Skeletal muscle tissue (tissue), 4 donors: ENCODE measurements around the gene RNF166. TPM values are rescaled to one million over a fixed set of nuclear protein-coding genes. Genes with fewer than 3 reads are reported as not detected.

Experiments used
- H3K27ac ChIP-seq: one replicate; pipeline ENCODE4 v1.7.0; 2013; ENCODE audit warnings: mild to moderate bottlenecking, low read depth, low read length, inconsistent platforms
- H3K27me3 ChIP-seq, 3 donors: one replicate each; pipeline ENCODE4 v1.7.0; 2013; ENCODE audit warnings: low read length in 3 of 3; ENCODE audit not compliant: control insufficient read depth in 3 of 3, insufficient read depth in 3 of 3
- H3K36me3 ChIP-seq, 3 donors: one replicate each; pipeline ENCODE4 v1.7.0; 2013; ENCODE audit warnings: low read length in 3 of 3; ENCODE audit not compliant: control insufficient read depth in 3 of 3, insufficient read depth in 3 of 3
- H3K4me1 ChIP-seq, 3 donors: one replicate each; pipeline ENCODE4 v1.7.0; 2013; ENCODE audit warnings: low read length in 3 of 3, mild to moderate bottlenecking in 3 of 3; ENCODE audit not compliant: control insufficient read depth in 3 of 3, insufficient read depth in 3 of 3
- H3K4me3 ChIP-seq, 3 donors: one replicate each; pipeline ENCODE4 v1.7.0; 2013; ENCODE audit warnings: low read length in 3 of 3
- H3K9ac ChIP-seq, 3 donors: one replicate each; pipeline ENCODE4 v1.7.0; 2013; ENCODE audit warnings: low read length in 3 of 3, mild to moderate bottlenecking in 3 of 3, moderate library complexity in 2 of 3, low read depth in 1 of 3
- H3K9me3 ChIP-seq, 3 donors: one replicate each; pipeline ENCODE4 v1.7.0; 2013; ENCODE audit warnings: low read length in 3 of 3; ENCODE audit not compliant: control insufficient read depth in 3 of 3
- total RNA-seq: library from RNA; depleted of rRNA; stranded (reverse); fragments of >200 nt; gene quantifications from one replicate; pipeline ENCODE4 v1.2.3, GENCODE V29; 2014
- donor health status: Osteomylitis.

Gene RNF166
- total RNA-seq, 1 donor from 2014 or later, result 12.0 TPM

- no peak overlapping the region for H3K4me3 ChIP-seq
- H3K4me1 ChIP-seq, result peaks cover 4 to 15% (median 13%) of the 10 kb centered on the region in 3 donors
- no peak overlapping the region for H3K9ac ChIP-seq
- peaks cover 4 to 30% (median 13%) of the 10 kb centered on the region in 3 donors for H3K27me3 ChIP-seq
- H3K36me3 ChIP-seq, result peaks cover 0 to 6% (median 3%) of the 10 kb centered on the region in 3 donors
- H3K27ac ChIP-seq, result no peak overlapping the region
- no peaks in the 10 kb centered on the region for H3K9me3 ChIP-seq
Measured at GRCh38 chr16:88739139-88739976, 33.1 kb upstream of the RNF166 start.

- H3K4me1 ChIP-seq, result peaks cover 0 to 6% (median 5%) of the 10 kb centered on the region in 3 donors
- no peak overlapping the region for H3K4me3 ChIP-seq
- no peaks in the 10 kb centered on the region for H3K9me3 ChIP-seq
- no peak overlapping the region for H3K27ac ChIP-seq
- no peak overlapping the region for H3K9ac ChIP-seq
- H3K36me3 ChIP-seq, result peaks cover 0 to 6% (median 3%) of the 10 kb centered on the region in 3 donors
- peaks cover 0 to 21% (median 6%) of the 10 kb centered on the region in 3 donors for H3K27me3 ChIP-seq
Measured at GRCh38 chr16:88738151-88739084, 32.2 kb upstream of the RNF166 start.

GRCh38 chr16:88737298-88738150, 31.3 kb upstream of the RNF166 start:
- Histone ChIP-seq H3K4me1 (peaks cover 0 to 5% (median 5%) of the 10 kb centered on the region in 3 donors), H3K9ac (no peak overlapping the region), H3K27me3 (peaks cover 0 to 18% (median 5%) of the 10 kb centered on the region in 3 donors), H3K4me3 (no peak overlapping the region), H3K9me3 (no peaks in the 10 kb centered on the region), H3K36me3 (peaks cover 0 to 6% (median 3%) of the 10 kb centered on the region in 3 donors), H3K27ac (no peak overlapping the region)

GRCh38 chr16:88736496-88736895, 30.3 kb upstream of the RNF166 start:
- peaks cover 0 to 5% (median 5%) of the 10 kb centered on the region in 3 donors for H3K4me1 ChIP-seq
- H3K27ac ChIP-seq, result no peak overlapping the region
- peaks cover 0 to 18% (median 5%) of the 10 kb centered on the region in 3 donors for H3K27me3 ChIP-seq
- H3K36me3 ChIP-seq, result peaks cover 0 to 6% (median 3%) of the 10 kb centered on the region in 3 donors
- H3K4me3 ChIP-seq, result no peak overlapping the region
- H3K9ac ChIP-seq, result no peak overlapping the region
- H3K9me3 ChIP-seq, result no peaks in the 10 kb centered on the region

- Histone ChIP-seq H3K27ac (no peak overlapping the region), H3K4me1 (peaks cover 0 to 5% (median 5%) of the 10 kb centered on the region in 3 donors), H3K36me3 (peaks cover 0 to 7% (median 3%) of the 10 kb centered on the region in 3 donors), H3K4me3 (no peak overlapping the region), H3K9ac (no peak overlapping the region), H3K9me3 (no peaks in the 10 kb centered on the region), H3K27me3 (peaks cover 0 to 18% (median 5%) of the 10 kb centered on the region in 3 donors)
Measured at GRCh38 chr16:88736088-88736487, 29.9 kb upstream of the RNF166 start.

- Histone ChIP-seq H3K4me1 (peaks cover 0 to 5% (median 5%) of the 10 kb centered on the region in 3 donors), H3K27ac (no peak overlapping the region), H3K4me3 (no peak overlapping the region), H3K27me3 (peaks cover 0 to 13% (median 5%) of the 10 kb centered on the region in 3 donors), H3K9me3 (no peaks in the 10 kb centered on the region), H3K9ac (no peak overlapping the region), H3K36me3 (peaks cover 0 to 8% (median 3%) of the 10 kb centered on the region in 3 donors)
Measured at GRCh38 chr16:88735616-88736015, 29.4 kb upstream of the RNF166 start.

- Histone ChIP-seq H3K27me3 (peaks cover 0 to 8% (median 5%) of the 10 kb centered on the region in 3 donors), H3K9ac (no peak overlapping the region), H3K4me3 (no peak overlapping the region), H3K9me3 (no peaks in the 10 kb centered on the region), H3K36me3 (peaks cover 0 to 8% (median 3%) of the 10 kb centered on the region in 3 donors), H3K27ac (no peak overlapping the region), H3K4me1 (peaks cover 0 to 5% (median 5%) of the 10 kb centered on the region in 3 donors)
Measured at GRCh38 chr16:88735121-88735520, 28.9 kb upstream of the RNF166 start.

- Histone ChIP-seq H3K4me1 (peaks cover 0 to 5% (median 5%) of the 10 kb centered on the region in 3 donors), H3K27me3 (peaks cover 0 to 8% (median 5%) of the 10 kb centered on the region in 3 donors), H3K36me3 (peaks cover 0 to 8% (median 3%) of the 10 kb centered on the region in 3 donors), H3K9me3 (no peaks in the 10 kb centered on the region), H3K9ac (no peak overlapping the region), H3K27ac (no peak overlapping the region), H3K4me3 (no peak overlapping the region)
Measured at GRCh38 chr16:88734361-88734728, 28.1 kb upstream of the RNF166 start.
